ENCODE data around the gene GARNL3.

GRCh38 chr9:127336086-127336485, 71.5 kb downstream of the GARNL3 start:
- no peak for TF ChIP-seq CTCF (conservative IDR thresholded peaks at IDR 0.05; ENCODE audit: low read depth in 2 of 2)
- no peak for TF ChIP-seq REST (IDR thresholded peaks at IDR 0.05; ENCODE audit: unreplicated experiment)
- TF ChIP-seq EZH2phosphoT487 (IDR thresholded peaks at IDR 0.05; ENCODE audit: unreplicated experiment), result no peak
- TF ChIP-seq POLR2AphosphoS5 (IDR thresholded peaks at IDR 0.05; ENCODE audit: low read depth), result no peak
- TF ChIP-seq ETS1 (IDR thresholded peaks at IDR 0.05), result no peak
- no peak for TF ChIP-seq EZH2 (IDR thresholded peaks at IDR 0.05; ENCODE audit: low read depth, unreplicated experiment)
- TF ChIP-seq NANOG (IDR thresholded peaks at IDR 0.05; ENCODE audit: borderline replicate concordance), result no peak
- TF ChIP-seq JUNB (IDR thresholded peaks at IDR 0.05; ENCODE audit: unreplicated experiment), result no peak
- TF ChIP-seq CREB1 (CRISPR knock-in tag; IDR thresholded peaks at IDR 0.05; ENCODE audit: low read depth), result no peak
- no peak for TF ChIP-seq ZNF114 (CRISPR knock-in tag; IDR thresholded peaks at IDR 0.05)
- no peak for TF ChIP-seq ZNF331 (CRISPR knock-in tag; IDR thresholded peaks at IDR 0.05; ENCODE audit: low read depth)
- no peak for TF ChIP-seq ZNF462 (CRISPR knock-in tag; IDR thresholded peaks at IDR 0.05)
